GM12878 (cell line): ENCODE results near the gene BRINP3. TPM values are rescaled to one million over a fixed set of nuclear protein-coding genes. Genes with fewer than 3 reads are reported as not detected.

ENCODE experiments used
- ATAC-seq: fragments of 200-7000 bp; cut with Tn5 transposase; 3 replicates; pipeline ENCODE4 v1.9.1; 2020; ENCODE audit warnings: mild to moderate bottlenecking, moderate library complexity
- BruUV-seq: library from RNA; stranded (reverse); fragments of 400-500 nt; replicated peaks from 2 replicates; lab custom pipeline; 2021; lab: Mats Ljungman, UMichigan
- CTCF ChIA-PET: fragments of 300-600 bp; sonication (Branson Sonifier 250); formaldehyde crosslinking; extraction: SDS; loops from one replicate; lab custom pipeline; 2021; ENCODE audit warnings: inconsistent platforms; lab: Yijun Ruan, JAX
- POLR2A ChIA-PET: fragments of 350-600 bp; formaldehyde crosslinking; extraction: SDS; loops from one replicate; lab custom pipeline; 2021; ENCODE audit warnings: inconsistent platforms; lab: Charles Lee
- RAD21 ChIA-PET: fragments of 300-600 bp; sonication (Branson Sonifier 250); formaldehyde crosslinking; loops from one replicate; lab custom pipeline; 2023; ENCODE audit warnings: antibody characterized with exemption; ENCODE audit not compliant: unreplicated experiment; lab: Charles Lee
- SMC1A ChIA-PET: fragments of 300-600 bp; sonication (Branson Sonifier 250); formaldehyde crosslinking; loops from one replicate; lab custom pipeline; 2023; ENCODE audit not compliant: unreplicated experiment, uncharacterized antibody; lab: Charles Lee
- DNase-seq: peaks from one replicate; pipeline ENCODE4 v3.0.0-alpha.2; 2011; ENCODE audit warnings: low read depth, low spot score
- FAIRE-seq: peaks from 3 replicates; lab custom pipeline; 2011; peaks lifted over from hg19 to GRCh38; lab: Jason Lieb, UNC
- H2AFZ ChIP-seq: 2 replicates; pipeline ENCODE4 v1.6.0; 2011; ENCODE audit warnings: low read depth, low read length, control low read depth; ENCODE audit not compliant: control insufficient read depth
- H3K27ac ChIP-seq: 2 replicates; pipeline ENCODE4 v1.5.1; 2011; ENCODE audit warnings: control low read depth; ENCODE audit not compliant: control insufficient read depth, insufficient read depth
- H3K27me3 ChIP-seq, 2 experiments: replicated peaks in 1 of 2; 2 replicates each; pipeline versions ENCODE4 v1.6.0 to v1.6.1; 2011; ENCODE audit warnings: low read length in 1 of 2; ENCODE audit not compliant: control insufficient read depth in 2 of 2, insufficient read depth in 2 of 2
- H3K36me3 ChIP-seq, 2 experiments: 2 replicates each; pipeline ENCODE4 v1.5.1; 2011; ENCODE audit warnings: low read length in 1 of 2; ENCODE audit not compliant: control insufficient read depth in 2 of 2, insufficient read depth in 2 of 2
- H3K4me1 ChIP-seq: 2 replicates; pipeline ENCODE4 v1.6.1; 2011; ENCODE audit warnings: mild to moderate bottlenecking, low read length, moderate library complexity, mixed read lengths; ENCODE audit not compliant: control insufficient read depth, insufficient read depth
- H3K4me2 ChIP-seq: 2 replicates; pipeline ENCODE4 v1.6.0; 2011; ENCODE audit warnings: control low read depth; ENCODE audit not compliant: control insufficient read depth, insufficient read depth
- H3K4me3 ChIP-seq: fragments of 200-600 bp; sonication (generic); 2 replicates; pipeline ENCODE4 v1.5.1; 2016
- H3K79me2 ChIP-seq: 2 replicates; pipeline ENCODE4 v1.6.0; 2011; ENCODE audit warnings: low read length; ENCODE audit not compliant: control insufficient read depth, insufficient read depth
- H3K9ac ChIP-seq: 2 replicates; pipeline ENCODE4 v1.8.0; 2011; ENCODE audit warnings: low read length, control low read depth, mixed read lengths; ENCODE audit not compliant: control insufficient read depth, insufficient read depth
- H3K9me3 ChIP-seq: replicated peaks from 3 replicates; pipeline ENCODE4 v1.5.1; 2011; ENCODE audit warnings: mild to moderate bottlenecking, low read length; ENCODE audit not compliant: control insufficient read depth, insufficient read depth
- H4K20me1 ChIP-seq: 2 replicates; pipeline ENCODE4 v1.6.0; 2011; ENCODE audit not compliant: control insufficient read depth, insufficient read depth
- CREB1 ChIP-seq: IDR thresholded peaks from 2 replicates; pipeline ENCODE4 v1.6.1; 2012; ENCODE audit warnings: low read depth, mild to moderate bottlenecking, inconsistent platforms
- ESRRA ChIP-seq: IDR thresholded peaks from 2 replicates; pipeline ENCODE4 v1.6.1; 2012; ENCODE audit warnings: mild to moderate bottlenecking, low read length, improper control_type of control experiment
- HDAC2 ChIP-seq: fragments of 200-600 bp; sonication (generic); IDR thresholded peaks from 2 replicates; pipeline ENCODE4 v1.6.1; 2017
- MYC ChIP-seq: IDR thresholded peaks from 2 replicates; pipeline ENCODE4 v1.6.1; 2011; ENCODE audit warnings: mild to moderate bottlenecking, low read length, moderate library complexity, inconsistent platforms; ENCODE audit not compliant: insufficient read depth, insufficient replicate concordance, insufficient read length, severe bottlenecking
- NFXL1 ChIP-seq: fragments of 450-650 bp; IDR thresholded peaks from 2 replicates; pipeline ENCODE4 v1.6.1; 2017; ENCODE audit warnings: antibody characterized with exemption, mild to moderate bottlenecking, borderline replicate concordance
- PML ChIP-seq: IDR thresholded peaks from 2 replicates; pipeline ENCODE4 v1.6.1; 2012; ENCODE audit warnings: low read length, inconsistent platforms
- STAT1 ChIP-seq: fragments of 450-650 bp; conservative IDR thresholded peaks from 2 replicates; pipeline ENCODE4 v1.6.1; 2014; ENCODE audit warnings: antibody characterized with exemption, mild to moderate bottlenecking
- SUPT20H ChIP-seq: IDR thresholded peaks from 2 replicates; pipeline ENCODE4 v1.6.1; 2011; ENCODE audit warnings: low read depth, mild to moderate bottlenecking, low read length, moderate library complexity, borderline replicate concordance; ENCODE audit not compliant: control insufficient read depth
- SUZ12 ChIP-seq: fragments of 200-600 bp; sonication (generic); IDR thresholded peaks from one replicate; pipeline ENCODE4 v1.6.1; 2018; ENCODE audit warnings: antibody characterized with exemption, mild to moderate bottlenecking; ENCODE audit not compliant: unreplicated experiment
- TBL1XR1 ChIP-seq: IDR thresholded peaks from 2 replicates; pipeline ENCODE4 v1.6.1; 2012; ENCODE audit warnings: low read depth, low read length, improper control_type of control experiment
- WGBS: methylation state at CpG from one replicate; pipeline ENCODE4 v1.1.6; 2016; ENCODE audit warnings: low lambda C conversion rate; ENCODE audit not compliant: insufficient replicate concordance, insufficient coverage; ENCODE audit errors: missing lambda C conversion rate; 5-methylcytosine and 5-hydroxymethylcytosine counted together
- in situ Hi-C: fragments of 300-500 bp; cut with MboI; formaldehyde crosslinking; loops from 9 replicates; pipeline ENCODE4 v1.14.3; 2018; ENCODE audit warnings: mixed read lengths
- intact Hi-C: fragments of 100-400 bp; cut with micrococcal nuclease; formaldehyde crosslinking; loops from one replicate; pipeline ENCODE4 v1.14.2; 2022; ENCODE audit not compliant: unreplicated experiment
- polyA plus RNA-seq, 11 experiments: library from polyadenylated mRNA; depleted of rRNA in 4 of 11; unstranded in 6 of 11; stranded (reverse) in 5 of 11; fragments of >200 nt; fragmentation: Nextera tagmentation in 4 of 11; fragmentation: Illumina TruSeq in 1 of 11; extraction: Ambion mirVana in 4 of 11; extraction: Trizol in 1 of 11; gene quantifications; 1 replicate in 1 of 11; 2 replicates in 10 of 11; pipeline versions ENCODE4 v1.2.1 to v1.2.3, GENCODE V29; 2011 to 2016; ENCODE audit warnings: inconsistent platforms in 2 of 11, missing spikeins in 2 of 11, low read depth in 1 of 11
- total RNA-seq, 4 experiments: library from RNA; depleted of rRNA in 3 of 4; stranded (reverse); fragments of >200 nt in 3 of 4; fragmentation: Illumina TruSeq in 1 of 4; extraction: Trizol in 1 of 4; gene quantifications; 2 replicates each; pipeline versions ENCODE4 v1.2.1 to v1.2.3, GENCODE V29; 2013 to 2021
- TF ChIP-seq, protein P1 (sequence below): IDR thresholded peaks from 2 replicates; pipeline ENCODE4 v1.6.1; 2012; ENCODE audit warnings: low read depth, low read length, improper control_type of control experiment
- TF ChIP-seq, protein P2 (sequence below): IDR thresholded peaks from 2 replicates; pipeline ENCODE4 v1.6.1; 2011; ENCODE audit warnings: borderline replicate concordance, low read depth, mild to moderate bottlenecking, moderate library complexity, low read length; ENCODE audit not compliant: insufficient read depth, poor library complexity, severe bottlenecking
- TF ChIP-seq, protein P3 (sequence below): fragments of 450-650 bp; IDR thresholded peaks from 2 replicates; pipeline ENCODE4 v1.6.1; 2018; ENCODE audit warnings: borderline replicate concordance, mild to moderate bottlenecking; ENCODE audit not compliant: partially characterized antibody
- TF ChIP-seq, protein P4 (sequence below): fragments of 450-650 bp; IDR thresholded peaks from 2 replicates; pipeline ENCODE4 v1.6.1; 2017; ENCODE audit warnings: mild to moderate bottlenecking
- TF ChIP-seq, protein P5 (sequence below): IDR thresholded peaks from 2 replicates; pipeline ENCODE4 v1.6.1; 2011; ENCODE audit warnings: borderline replicate concordance, low read depth, mild to moderate bottlenecking, moderate library complexity, mixed read lengths, low read length; ENCODE audit not compliant: insufficient read depth; ENCODE audit errors: extremely low read length

The BRINP3 gene
- total and polyA plus RNA-seq, 10 of the 15 experiments (the other 5 are each of a cell fraction or from before 2014, with no cell fraction given): under 0.01 TPM; not detected in 9

DNA sequence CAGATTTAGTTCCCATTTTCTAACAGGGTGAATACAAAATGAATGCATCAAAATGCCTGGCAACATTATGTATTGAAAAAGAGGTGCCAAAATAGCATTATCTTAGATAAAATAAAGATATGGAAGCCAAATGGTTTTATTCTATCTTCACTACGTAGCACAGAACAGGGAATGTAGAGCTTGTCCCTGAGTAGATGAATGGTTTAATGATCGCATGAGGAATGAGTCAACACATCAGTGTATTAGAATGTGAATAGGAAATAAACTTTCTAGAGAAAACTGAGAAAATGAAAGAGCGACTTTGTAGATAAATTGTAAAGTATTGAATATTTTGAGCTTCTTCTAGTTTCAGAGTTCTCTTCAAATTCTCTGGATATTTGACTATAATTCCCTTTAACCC, 74.3 kb downstream of the BRINP3 start:
- Histone ChIP-seq H3K79me2 (no peaks in the 10 kb centered on the region), H3K27ac (no peak overlapping the region), H3K9ac (no peak overlapping the region), H3K27me3 (no peaks in the 10 kb centered on the region), H3K36me3 (no peaks in the 10 kb centered on the region), H3K4me3 (no peak overlapping the region), H2AFZ (no peak overlapping the region), H3K9me3 (no peaks in the 10 kb centered on the region), H4K20me1 (no peaks in the 10 kb centered on the region), H3K4me2 (no peak overlapping the region), H3K4me1 (no peaks in the 10 kb centered on the region)
- FAIRE-seq (no peak), DNase-seq (no peak), ATAC-seq (no peak)
- POLR2A ChIA-PET: no interaction called here
- RAD21 ChIA-PET: no interaction called here
- CTCF ChIA-PET: no interaction called here
- in situ Hi-C loops (no loop called here), intact Hi-C loops (no loop called here)
- no TSS peak for BruUV-seq
- SMC1A ChIA-PET: no interaction called here
- WGBS: 29% methylated on average over 3 of the region's 3 CpGs
- TF ChIP-seq ESRRA (no peak), PML (no peak), HDAC2 (no peak), SUPT20H (no peak), NFXL1 (no peak), MYC (no peak), TBL1XR1 (no peak), CREB1 (no peak), STAT1 (no peak), SUZ12 (no peak)
- TF ChIP-seq, protein P1, sequence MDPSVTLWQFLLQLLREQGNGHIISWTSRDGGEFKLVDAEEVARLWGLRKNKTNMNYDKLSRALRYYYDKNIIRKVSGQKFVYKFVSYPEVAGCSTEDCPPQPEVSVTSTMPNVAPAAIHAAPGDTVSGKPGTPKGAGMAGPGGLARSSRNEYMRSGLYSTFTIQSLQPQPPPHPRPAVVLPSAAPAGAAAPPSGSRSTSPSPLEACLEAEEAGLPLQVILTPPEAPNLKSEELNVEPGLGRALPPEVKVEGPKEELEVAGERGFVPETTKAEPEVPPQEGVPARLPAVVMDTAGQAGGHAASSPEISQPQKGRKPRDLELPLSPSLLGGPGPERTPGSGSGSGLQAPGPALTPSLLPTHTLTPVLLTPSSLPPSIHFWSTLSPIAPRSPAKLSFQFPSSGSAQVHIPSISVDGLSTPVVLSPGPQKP: no peak
- TF ChIP-seq, protein P2, sequence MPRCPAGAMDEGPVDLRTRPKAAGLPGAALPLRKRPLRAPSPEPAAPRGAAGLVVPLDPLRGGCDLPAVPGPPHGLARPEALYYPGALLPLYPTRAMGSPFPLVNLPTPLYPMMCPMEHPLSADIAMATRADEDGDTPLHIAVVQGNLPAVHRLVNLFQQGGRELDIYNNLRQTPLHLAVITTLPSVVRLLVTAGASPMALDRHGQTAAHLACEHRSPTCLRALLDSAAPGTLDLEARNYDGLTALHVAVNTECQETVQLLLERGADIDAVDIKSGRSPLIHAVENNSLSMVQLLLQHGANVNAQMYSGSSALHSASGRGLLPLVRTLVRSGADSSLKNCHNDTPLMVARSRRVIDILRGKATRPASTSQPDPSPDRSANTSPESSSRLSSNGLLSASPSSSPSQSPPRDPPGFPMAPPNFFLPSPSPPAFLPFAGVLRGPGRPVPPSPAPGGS: no peak
- TF ChIP-seq, protein P3, sequence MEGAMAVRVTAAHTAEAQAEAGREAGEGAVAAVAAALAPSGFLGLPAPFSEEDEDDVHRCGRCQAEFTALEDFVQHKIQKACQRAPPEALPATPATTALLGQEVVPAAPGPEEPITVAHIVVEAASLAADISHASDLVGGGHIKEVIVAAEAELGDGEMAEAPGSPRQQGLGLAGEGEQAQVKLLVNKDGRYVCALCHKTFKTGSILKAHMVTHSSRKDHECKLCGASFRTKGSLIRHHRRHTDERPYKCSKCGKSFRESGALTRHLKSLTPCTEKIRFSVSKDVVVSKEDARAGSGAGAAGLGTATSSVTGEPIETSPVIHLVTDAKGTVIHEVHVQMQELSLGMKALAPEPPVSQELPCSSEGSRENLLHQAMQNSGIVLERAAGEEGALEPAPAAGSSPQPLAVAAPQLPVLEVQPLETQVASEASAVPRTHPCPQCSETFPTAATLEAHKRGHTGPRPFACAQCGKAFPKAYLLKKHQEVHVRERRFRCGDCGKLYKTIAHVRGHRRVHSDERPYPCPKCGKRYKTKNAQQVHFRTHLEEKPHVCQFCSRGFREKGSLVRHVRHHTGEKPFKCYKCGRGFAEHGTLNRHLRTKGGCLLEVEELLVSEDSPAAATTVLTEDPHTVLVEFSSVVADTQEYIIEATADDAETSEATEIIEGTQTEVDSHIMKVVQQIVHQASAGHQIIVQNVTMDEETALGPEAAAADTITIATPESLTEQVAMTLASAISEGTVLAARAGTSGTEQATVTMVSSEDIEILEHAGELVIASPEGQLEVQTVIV: no peak
- TF ChIP-seq, protein P4, sequence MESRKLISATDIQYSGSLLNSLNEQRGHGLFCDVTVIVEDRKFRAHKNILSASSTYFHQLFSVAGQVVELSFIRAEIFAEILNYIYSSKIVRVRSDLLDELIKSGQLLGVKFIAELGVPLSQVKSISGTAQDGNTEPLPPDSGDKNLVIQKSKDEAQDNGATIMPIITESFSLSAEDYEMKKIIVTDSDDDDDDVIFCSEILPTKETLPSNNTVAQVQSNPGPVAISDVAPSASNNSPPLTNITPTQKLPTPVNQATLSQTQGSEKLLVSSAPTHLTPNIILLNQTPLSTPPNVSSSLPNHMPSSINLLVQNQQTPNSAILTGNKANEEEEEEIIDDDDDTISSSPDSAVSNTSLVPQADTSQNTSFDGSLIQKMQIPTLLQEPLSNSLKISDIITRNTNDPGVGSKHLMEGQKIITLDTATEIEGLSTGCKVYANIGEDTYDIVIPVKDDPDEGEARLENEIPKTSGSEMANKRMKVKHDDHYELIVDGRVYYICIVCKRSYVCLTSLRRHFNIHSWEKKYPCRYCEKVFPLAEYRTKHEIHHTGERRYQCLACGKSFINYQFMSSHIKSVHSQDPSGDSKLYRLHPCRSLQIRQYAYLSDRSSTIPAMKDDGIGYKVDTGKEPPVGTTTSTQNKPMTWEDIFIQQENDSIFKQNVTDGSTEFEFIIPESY: no peak
- TF ChIP-seq, protein P5, sequence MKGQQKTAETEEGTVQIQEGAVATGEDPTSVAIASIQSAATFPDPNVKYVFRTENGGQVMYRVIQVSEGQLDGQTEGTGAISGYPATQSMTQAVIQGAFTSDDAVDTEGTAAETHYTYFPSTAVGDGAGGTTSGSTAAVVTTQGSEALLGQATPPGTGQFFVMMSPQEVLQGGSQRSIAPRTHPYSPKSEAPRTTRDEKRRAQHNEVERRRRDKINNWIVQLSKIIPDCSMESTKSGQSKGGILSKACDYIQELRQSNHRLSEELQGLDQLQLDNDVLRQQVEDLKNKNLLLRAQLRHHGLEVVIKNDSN: no peak
